Caco-2 (cell line): ENCODE data around the gene DLX6. TPM values are rescaled to one million over a fixed set of nuclear protein-coding genes. Genes with fewer than 3 reads are reported as not detected.

Experiments
- BruUV-seq: library from RNA; stranded (reverse); fragments of 400-500 nt; replicated peaks from 2 replicates; lab custom pipeline; 2021; lab: Mats Ljungman, UMichigan
- CTCF ChIA-PET: fragments of 300-600 bp; sonication (Branson Sonifier 250); formaldehyde crosslinking; loops from one replicate; lab custom pipeline; 2022; ENCODE audit warnings: antibody characterized with exemption; lab: Charles Lee
- POLR2A ChIA-PET: fragments of 300-600 bp; sonication (Branson Sonifier 250); formaldehyde crosslinking; loops from one replicate; lab custom pipeline; 2022; ENCODE audit warnings: antibody characterized with exemption; lab: Charles Lee
- DNase-seq, 2 experiments: peaks; one replicate each; pipeline versions ENCODE4 v3.0.0 to v3.0.0-alpha.2; 2020 to 2022
- H3K27me3 ChIP-seq: replicated peaks from 2 replicates; pipeline ENCODE4 v1.6.0; 2011; ENCODE audit warnings: low read length; ENCODE audit not compliant: control insufficient read depth, insufficient read depth
- H3K36me3 ChIP-seq: 2 replicates; pipeline ENCODE4 v1.5.1; 2011; ENCODE audit warnings: low read length; ENCODE audit not compliant: control insufficient read depth, insufficient read depth
- H3K4me1 ChIP-seq: fragments of 250-450 bp; sonication (Bioruptor Pico); 2 replicates; pipeline ENCODE4 v1.5.1; 2020; ENCODE audit warnings: mild to moderate bottlenecking
- H3K4me3 ChIP-seq: 2 replicates; pipeline ENCODE4 v1.5.1; 2011; ENCODE audit warnings: low read depth, mild to moderate bottlenecking, control low read depth, low read length
- H3K9me3 ChIP-seq: fragments of 250-450 bp; sonication (Bioruptor Pico); 2 replicates; pipeline ENCODE4 v1.5.1; 2020; ENCODE audit warnings: mild to moderate bottlenecking, moderate library complexity
- H3K27ac Mint-ChIP-seq: one replicate; pipeline ENCODE4 v1.8.0; 2022; ENCODE audit warnings: mixed read lengths; ENCODE audit not compliant: unreplicated experiment
- H3K27me3 Mint-ChIP-seq: one replicate; pipeline ENCODE4 v1.8.0; 2022; ENCODE audit warnings: mixed read lengths; ENCODE audit not compliant: insufficient read depth, unreplicated experiment
- H3K36me3 Mint-ChIP-seq: one replicate; pipeline ENCODE4 v1.8.0; 2022; ENCODE audit warnings: mild to moderate bottlenecking, mixed read lengths; ENCODE audit not compliant: insufficient read depth, unreplicated experiment
- H3K4me1 Mint-ChIP-seq: one replicate; pipeline ENCODE4 v1.8.0; 2022; ENCODE audit warnings: low read depth, mixed read lengths; ENCODE audit not compliant: unreplicated experiment
- H3K4me3 Mint-ChIP-seq: one replicate; pipeline ENCODE4 v1.8.0; 2022; ENCODE audit warnings: mild to moderate bottlenecking, moderate library complexity, mixed read lengths; ENCODE audit not compliant: unreplicated experiment
- H3K9me3 Mint-ChIP-seq: one replicate; pipeline ENCODE4 v1.8.0; 2022; ENCODE audit warnings: mixed read lengths; ENCODE audit not compliant: unreplicated experiment
- CTCF ChIP-seq, 2 experiments: fragments of 200-600 bp in 1 of 2; IDR thresholded peaks; 1 replicate in 1 of 2; 2 replicates in 1 of 2; pipeline versions ENCODE4 v1.5.1 to v1.8.0; 2011 to 2022; ENCODE audit warnings: antibody characterized with exemption in 1 of 2, control low read depth in 1 of 2, inconsistent platforms in 1 of 2, low read depth in 1 of 2, low read length in 1 of 2, mild to moderate bottlenecking in 1 of 2, moderate library complexity in 1 of 2; ENCODE audit not compliant: insufficient read depth in 1 of 2, severe bottlenecking in 1 of 2, unreplicated experiment in 1 of 2
- intact Hi-C: fragments of 100-400 bp; cut with micrococcal nuclease; formaldehyde crosslinking; loops from one replicate; pipeline ENCODE4 v1.10.0; 2022; ENCODE audit not compliant: unreplicated experiment
- total RNA-seq: library from RNA; stranded (reverse); gene quantifications from 2 replicates; pipeline ENCODE4 v1.2.3, GENCODE V29; 2022

The DLX6 gene
- total RNA-seq, 1 experiment from 2014 or later: 3.5 TPM

GRCh38 chr7:97039374-97040065 is 34.2 kb downstream of the DLX6 start:
- H3K36me3 Mint-ChIP-seq: no peaks in the 10 kb centered on the region
- H3K27me3 ChIP-seq: no peaks in the 10 kb centered on the region
- H3K27ac Mint-ChIP-seq: no peak overlapping the region
- no peak for TF ChIP-seq CTCF (IDR thresholded peaks at IDR 0.05; ENCODE audit: insufficient read depth in 1 of 2, low read depth in 1 of 2, low read length in 1 of 2, severe bottlenecking in 1 of 2, unreplicated experiment in 1 of 2)
- H3K9me3 ChIP-seq: no peaks in the 10 kb centered on the region
- POLR2A ChIA-PET: no interaction called here
- intact Hi-C loops: no loop called here
- H3K4me3 ChIP-seq: no peak overlapping the region
- no peaks in the 10 kb centered on the region for H3K4me1 ChIP-seq
- no peaks in the 10 kb centered on the region for H3K36me3 ChIP-seq
- H3K27me3 Mint-ChIP-seq: peaks cover 10% of the 10 kb centered on the region
- H3K4me1 Mint-ChIP-seq: no peaks in the 10 kb centered on the region
- no peaks in the 10 kb centered on the region for H3K9me3 Mint-ChIP-seq
- no peak for DNase-seq
- CTCF ChIA-PET: interaction anchor here (0.5 to 0.6 kb wide), 2 partner anchors 246 to 792 kb away, joined by 3 to 4 read pairs; no protein-coding TSS in a partner anchor
- no TSS peak for BruUV-seq
- no peak overlapping the region for H3K4me3 Mint-ChIP-seq

GRCh38 chr7:97043281-97043680 is 37.9 kb downstream of the DLX6 start:
- TF ChIP-seq CTCF (IDR thresholded peaks at IDR 0.05; ENCODE audit: insufficient read depth in 1 of 2, low read depth in 1 of 2, low read length in 1 of 2, severe bottlenecking in 1 of 2, unreplicated experiment in 1 of 2): no peak
- no peak overlapping the region for H3K27ac Mint-ChIP-seq
- POLR2A ChIA-PET: no interaction called here
- no peak overlapping the region for H3K4me3 Mint-ChIP-seq
- Histone ChIP-seq H3K36me3 (no peaks in the 10 kb centered on the region), H3K9me3 (no peaks in the 10 kb centered on the region), H3K27me3 (no peaks in the 10 kb centered on the region), H3K4me1 (no peaks in the 10 kb centered on the region), H3K4me3 (no peak overlapping the region)
- peaks cover 10% of the 10 kb centered on the region for H3K27me3 Mint-ChIP-seq
- H3K9me3 Mint-ChIP-seq: no peaks in the 10 kb centered on the region
- CTCF ChIA-PET: no interaction called here
- BruUV-seq: no TSS peak
- intact Hi-C loops: no loop called here
- no peaks in the 10 kb centered on the region for H3K36me3 Mint-ChIP-seq
- no peak for DNase-seq
- no peaks in the 10 kb centered on the region for H3K4me1 Mint-ChIP-seq

Other genes starting within 250 kb of the DLX6 start
- 0.30 TPM in 1 of 2 replicates, not detected in the other for gene DLX5, start 19.3 kb downstream of the DLX6 start, total RNA-seq
- gene SDHAF3, start 112.1 kb downstream of the DLX6 start, total RNA-seq: 13.1 and 16.8 TPM in 2 replicates